Choroid plexus epithelial cell (primary cell): Measurements from ENCODE around the gene REV3L.
A peak's percentile ranks its signal among the peaks of the same experiment; 100 is the strongest.

Experiments
- DNase-seq: peaks from one replicate; pipeline ENCODE4 v3.0.0-alpha.2; 2010; ENCODE audit warnings: low read depth
- H3K4me3 ChIP-seq: 2 replicates; pipeline ENCODE4 v1.5.1; 2011; ENCODE audit warnings: low read depth, mild to moderate bottlenecking, control low read depth, low read length, moderate library complexity
- TF ChIP-seq, protein P1 (sequence below): conservative IDR thresholded peaks from 2 replicates; pipeline ENCODE4 v1.5.1; 2011; ENCODE audit warnings: low read depth, mild to moderate bottlenecking, control low read depth, inconsistent platforms, low read length, moderate library complexity

REV3L gene

DNA sequence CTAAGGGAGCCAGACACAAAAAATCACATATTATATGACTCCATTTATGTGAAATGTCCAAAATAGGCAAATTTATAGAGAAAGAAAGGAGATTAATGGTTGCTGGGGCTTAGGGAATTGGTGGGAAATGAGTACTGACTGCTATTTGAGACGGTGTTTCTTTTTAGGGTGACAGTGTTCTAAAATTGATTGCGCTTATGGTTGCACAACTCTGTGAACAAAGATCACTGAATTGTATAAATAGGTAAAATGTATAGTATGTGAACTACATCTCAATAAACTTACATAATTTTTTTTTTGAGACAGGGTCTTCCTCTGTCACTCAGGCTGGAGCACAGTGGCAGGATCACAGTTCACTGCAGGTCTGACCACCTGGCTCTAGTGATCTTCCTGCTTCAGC is 45.4 kb downstream of the REV3L start:
- no peak overlapping the region for H3K4me3 ChIP-seq
- TF ChIP-seq, protein P1, sequence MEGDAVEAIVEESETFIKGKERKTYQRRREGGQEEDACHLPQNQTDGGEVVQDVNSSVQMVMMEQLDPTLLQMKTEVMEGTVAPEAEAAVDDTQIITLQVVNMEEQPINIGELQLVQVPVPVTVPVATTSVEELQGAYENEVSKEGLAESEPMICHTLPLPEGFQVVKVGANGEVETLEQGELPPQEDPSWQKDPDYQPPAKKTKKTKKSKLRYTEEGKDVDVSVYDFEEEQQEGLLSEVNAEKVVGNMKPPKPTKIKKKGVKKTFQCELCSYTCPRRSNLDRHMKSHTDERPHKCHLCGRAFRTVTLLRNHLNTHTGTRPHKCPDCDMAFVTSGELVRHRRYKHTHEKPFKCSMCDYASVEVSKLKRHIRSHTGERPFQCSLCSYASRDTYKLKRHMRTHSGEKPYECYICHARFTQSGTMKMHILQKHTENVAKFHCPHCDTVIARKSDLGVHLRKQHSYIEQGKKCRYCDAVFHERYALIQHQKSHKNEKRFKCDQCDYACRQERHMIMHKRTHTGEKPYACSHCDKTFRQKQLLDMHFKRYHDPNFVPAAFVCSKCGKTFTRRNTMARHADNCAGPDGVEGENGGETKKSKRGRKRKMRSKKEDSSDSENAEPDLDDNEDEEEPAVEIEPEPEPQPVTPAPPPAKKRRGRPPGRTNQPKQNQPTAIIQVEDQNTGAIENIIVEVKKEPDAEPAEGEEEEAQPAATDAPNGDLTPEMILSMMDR, result no peak
- DNase-seq, result no peak

DNA sequence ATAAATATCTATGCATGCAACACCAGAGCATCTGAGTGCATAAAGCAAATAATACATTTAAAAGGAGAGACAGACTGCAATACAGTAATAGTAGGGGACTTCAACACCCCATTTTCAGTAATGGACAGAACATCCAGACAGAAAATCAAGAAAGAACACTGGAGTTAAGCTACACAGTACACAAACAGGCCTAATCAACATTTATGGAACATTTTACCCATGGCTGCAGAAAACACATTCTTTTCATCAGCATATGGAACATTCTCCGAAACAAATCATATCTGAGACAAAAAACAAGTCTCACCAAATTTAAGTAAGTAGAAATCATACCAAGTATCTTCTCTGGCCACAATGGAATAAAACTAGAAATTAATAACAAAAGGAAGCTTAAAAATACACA is 50.5 kb downstream of the REV3L start:
- TF ChIP-seq, protein P1, result no peak
- H3K4me3 ChIP-seq, result no peak overlapping the region
- DNase-seq, result no peak

DNA sequence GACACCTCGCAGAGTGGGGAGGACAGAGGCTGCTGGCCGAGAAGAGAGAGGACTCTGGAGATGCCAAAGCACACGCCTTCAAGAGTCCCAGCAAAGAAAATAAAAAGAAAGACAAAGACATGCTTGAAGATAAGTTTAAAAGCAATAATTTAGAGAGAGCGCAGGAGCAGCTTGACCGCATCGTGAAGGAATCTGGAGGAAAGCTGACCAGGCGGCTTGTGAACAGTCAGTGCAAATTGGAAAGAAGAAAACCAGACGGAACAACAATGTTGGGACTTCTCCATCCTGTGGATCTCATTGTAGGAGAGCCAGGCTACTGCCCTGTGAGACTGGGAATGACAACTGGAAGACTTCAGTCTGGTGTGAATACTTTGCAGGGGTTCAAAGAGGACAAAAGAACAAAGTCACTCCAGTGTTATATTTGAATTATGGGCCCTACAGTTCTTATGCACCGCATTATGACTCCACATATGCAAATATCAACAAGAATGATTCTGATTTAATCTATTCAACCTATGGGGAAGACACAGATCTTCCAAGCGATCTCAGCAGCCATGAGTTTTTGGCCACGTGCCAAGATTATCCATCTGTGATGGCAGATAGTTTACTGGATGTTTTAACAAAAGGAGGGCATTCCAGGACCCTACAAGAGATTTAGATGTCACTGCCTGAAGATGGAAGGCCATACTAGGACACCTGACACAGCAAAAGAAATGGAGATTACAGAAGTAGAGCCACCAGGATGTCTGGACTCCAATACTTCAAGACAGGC is 52.2 kb downstream of the REV3L start:
- TF ChIP-seq, protein P1, result no peak
- no peak overlapping the region for H3K4me3 ChIP-seq
- DNase-seq, result no peak

DNA sequence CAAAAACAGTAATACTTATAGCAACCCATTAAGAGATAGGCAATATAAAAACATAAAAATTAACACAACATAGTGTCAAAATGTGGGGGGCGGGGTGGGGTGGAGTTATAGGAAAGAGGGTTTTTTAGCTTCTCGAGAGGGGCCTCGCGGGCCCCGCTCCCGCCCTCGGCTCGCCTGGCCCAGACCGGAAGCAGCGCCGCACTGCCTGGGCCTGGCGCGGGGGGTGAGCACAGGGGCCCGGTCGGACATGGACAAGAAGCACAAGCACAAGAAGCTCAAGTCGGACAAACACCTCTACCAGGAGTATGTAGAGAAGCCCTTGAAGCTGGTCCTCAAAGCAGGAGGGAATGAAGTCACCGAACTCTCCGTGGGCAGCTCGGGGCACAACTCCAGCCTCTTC is 53.4 kb downstream of the REV3L start:
- no peak for DNase-seq
- TF ChIP-seq, protein P1, result no peak
- no peak overlapping the region for H3K4me3 ChIP-seq

DNA sequence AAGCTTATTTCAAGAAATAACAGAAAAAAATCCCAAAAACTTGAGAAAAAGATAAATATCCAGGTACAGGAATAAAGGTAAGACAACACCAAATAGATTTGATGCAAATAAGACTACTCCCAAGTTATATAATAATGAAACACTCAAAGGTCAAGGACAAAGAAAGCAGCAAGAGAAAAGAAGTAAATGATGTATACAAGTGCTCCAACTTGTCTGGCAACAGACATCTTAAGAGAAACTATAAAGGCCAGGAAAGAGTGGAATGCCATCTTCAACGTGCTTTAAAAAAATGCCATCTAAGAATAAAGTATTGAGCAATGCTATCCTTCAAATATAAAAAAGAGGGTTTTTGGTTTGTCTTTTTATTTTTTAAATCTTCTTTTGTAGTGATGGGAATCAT is 54.2 kb downstream of the REV3L start:
- TF ChIP-seq, protein P1, result no peak
- DNase-seq, result no peak
- H3K4me3 ChIP-seq, result no peak overlapping the region

DNA sequence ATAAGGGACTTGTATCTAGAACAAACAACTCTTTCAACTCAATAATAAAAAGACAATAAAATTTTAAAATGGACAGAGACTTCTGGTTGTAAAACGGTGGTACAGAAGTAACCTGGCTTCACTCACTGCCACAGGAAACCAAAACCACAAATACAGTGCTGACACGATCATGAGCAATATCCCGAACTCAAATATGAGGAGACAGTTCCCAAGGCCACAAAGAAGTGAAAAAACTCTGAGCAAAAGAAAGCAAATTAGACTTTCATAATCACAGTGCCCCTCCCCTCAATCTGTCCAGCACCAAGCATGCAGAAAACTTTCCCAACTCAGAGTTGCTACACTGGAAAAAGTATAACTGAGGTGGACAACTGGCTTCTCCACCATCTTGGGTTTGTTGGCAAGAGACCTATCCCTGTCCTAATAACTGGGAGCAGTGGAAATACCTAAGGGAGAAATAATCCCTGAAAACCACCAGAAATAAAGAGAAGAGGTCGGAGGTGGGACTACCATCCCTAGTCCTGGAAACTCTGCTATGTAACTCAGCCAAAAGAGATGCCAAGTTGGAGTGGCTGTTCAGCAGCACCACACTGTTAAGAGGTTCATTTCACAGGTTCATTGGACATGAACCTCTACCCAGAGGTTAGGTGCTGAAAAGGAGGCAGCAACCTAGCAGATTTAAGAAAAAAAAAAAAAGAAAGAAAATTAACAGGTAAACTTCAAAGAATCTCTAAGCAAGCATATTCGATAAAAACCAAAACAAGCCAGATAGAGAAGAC is 55.5 kb downstream of the REV3L start:
- peak; percentile 81 for DNase-seq
- peak overlapping the region; percentile 4 for H3K4me3 ChIP-seq
- TF ChIP-seq, protein P1, result no peak
